HG02798 (cell line): ENCODE measurements around the gene PELO.
"Not testable (repeated sequence)": the region's sequence is repeated elsewhere in the genome, so short reads cannot be mapped to it uniquely, and the experiment has no call there.

Experiments
- ATAC-seq: cut with Tn5 transposase; IDR thresholded peaks from one replicate; pipeline ENCODE4 v1.9.1; 2021; ENCODE audit warnings: mild to moderate bottlenecking; ENCODE audit not compliant: unreplicated experiment, poor library complexity

The PELO gene

DNA sequence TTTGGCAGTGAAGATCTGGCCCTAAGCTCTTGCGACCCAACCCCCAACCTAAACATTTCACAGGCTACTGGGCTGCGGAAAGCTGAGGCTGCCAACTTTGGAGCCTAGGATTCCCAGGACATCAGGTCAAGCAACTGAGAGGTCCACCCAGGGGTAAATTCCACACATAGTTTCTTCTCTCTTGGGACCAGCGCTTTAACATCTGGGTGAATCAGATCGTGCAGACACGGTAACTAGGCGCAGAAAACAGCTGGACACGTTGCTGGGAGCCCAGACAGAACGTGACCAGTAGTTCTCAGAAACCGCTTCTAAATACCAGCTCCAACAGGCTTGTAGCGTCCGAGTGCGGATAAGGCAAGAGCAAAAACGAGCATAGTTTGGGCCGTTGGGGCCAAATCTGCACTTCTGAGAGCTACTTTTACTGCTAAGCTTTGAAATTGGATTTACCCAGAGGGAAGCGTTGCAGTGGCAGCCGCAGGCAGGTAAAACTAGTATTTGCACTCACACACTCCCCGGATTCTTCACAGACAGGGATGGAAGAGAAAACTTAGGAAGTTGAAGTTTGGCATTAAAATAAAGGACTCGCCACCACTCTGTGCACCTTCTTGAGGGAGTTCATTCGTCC is 11.8 kb downstream of the PELO start:
- ATAC-seq: peak; percentile 27

DNA sequence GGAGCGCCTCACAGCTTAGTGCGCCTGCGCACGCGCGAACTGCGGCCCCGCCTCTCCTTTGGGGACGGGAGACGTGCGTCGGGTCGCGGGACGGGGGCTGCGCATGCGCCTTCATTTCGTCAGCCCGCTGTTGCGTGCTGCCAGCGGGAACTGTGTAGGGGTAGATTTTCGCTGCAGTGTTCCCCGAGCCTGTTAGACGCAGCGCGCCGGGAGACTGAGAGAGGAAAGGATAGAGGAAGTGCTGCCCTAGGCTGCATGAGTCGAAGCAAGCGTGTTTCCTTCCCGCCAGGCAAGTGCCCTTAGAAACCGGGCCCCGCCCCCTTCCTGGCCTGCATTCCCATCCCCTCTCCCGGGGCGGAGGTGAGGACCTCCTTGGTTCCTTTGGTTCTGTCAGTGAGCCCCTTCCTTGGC is 12.3 kb downstream of the PELO start:
- peak; percentile 89 for ATAC-seq

DNA sequence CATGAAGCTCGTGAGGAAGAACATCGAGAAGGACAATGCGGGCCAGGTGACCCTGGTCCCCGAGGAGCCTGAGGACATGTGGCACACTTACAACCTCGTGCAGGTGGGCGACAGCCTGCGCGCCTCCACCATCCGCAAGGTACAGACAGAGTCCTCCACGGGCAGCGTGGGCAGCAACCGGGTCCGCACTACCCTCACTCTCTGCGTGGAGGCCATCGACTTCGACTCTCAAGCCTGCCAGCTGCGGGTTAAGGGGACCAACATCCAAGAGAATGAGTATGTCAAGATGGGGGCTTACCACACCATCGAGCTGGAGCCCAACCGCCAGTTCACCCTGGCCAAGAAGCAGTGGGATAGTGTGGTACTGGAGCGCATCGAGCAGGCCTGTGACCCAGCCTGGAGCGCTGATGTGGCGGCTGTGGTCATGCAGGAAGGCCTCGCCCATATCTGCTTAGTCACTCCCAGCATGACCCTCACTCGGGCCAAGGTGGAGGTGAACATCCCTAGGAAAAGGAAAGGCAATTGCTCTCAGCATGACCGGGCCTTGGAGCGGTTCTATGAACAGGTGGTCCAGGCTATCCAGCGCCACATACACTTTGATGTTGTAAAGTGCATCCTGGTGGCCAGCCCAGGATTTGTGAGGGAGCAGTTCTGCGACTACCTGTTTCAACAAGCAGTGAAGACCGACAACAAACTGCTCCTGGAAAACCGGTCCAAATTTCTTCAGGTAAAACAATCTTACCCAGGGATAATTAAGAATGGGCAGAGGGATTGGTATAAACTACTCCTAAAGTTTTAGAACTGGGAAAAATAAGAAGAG is 12.9 kb downstream of the PELO start:
- ATAC-seq: peak; percentile 41

DNA sequence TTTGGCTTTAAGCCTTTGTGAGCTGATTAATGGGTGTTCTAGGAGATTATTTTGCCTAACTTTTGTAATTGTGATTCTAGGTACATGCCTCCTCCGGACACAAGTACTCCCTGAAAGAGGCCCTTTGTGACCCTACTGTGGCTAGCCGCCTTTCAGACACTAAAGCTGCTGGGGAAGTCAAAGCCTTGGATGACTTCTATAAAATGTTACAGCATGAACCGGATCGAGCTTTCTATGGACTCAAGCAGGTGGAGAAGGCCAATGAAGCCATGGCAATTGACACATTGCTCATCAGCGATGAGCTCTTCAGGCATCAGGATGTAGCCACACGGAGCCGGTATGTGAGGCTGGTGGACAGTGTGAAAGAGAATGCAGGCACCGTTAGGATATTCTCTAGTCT is 13.6 kb downstream of the PELO start:
- no peak for ATAC-seq

DNA sequence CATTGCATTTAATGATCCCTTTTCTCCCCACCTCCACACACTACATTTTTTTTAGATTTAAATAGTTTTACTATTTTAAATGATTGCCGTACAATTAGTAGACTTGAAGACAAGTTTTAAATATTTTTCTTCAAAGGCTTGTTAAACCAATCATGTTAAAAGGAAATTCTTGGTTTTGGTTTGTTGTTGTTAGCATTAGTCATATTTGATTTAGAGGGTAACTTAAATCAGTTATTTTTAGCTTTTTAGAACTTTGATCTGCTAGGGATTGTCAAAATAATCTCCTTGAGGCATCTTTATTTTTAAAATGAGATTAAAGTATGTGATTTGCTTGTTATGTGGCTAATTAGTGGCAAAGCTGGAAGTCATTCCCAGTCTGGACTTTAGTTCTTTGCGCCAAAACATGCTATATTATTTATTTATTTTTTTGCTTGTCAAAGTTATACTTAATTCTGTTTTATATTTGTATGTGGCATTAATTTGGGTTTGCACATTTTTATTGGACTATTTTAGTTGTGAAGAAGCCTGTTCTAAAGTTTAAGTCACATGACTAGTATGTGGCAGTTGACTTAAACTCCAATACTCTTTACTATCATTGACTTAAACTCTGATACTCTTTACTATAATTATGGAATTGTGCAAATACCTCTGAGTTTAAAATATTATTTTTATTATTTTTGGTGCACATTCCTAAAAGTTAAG is 14.7 kb downstream of the PELO start:
- ATAC-seq: no peak

DNA sequence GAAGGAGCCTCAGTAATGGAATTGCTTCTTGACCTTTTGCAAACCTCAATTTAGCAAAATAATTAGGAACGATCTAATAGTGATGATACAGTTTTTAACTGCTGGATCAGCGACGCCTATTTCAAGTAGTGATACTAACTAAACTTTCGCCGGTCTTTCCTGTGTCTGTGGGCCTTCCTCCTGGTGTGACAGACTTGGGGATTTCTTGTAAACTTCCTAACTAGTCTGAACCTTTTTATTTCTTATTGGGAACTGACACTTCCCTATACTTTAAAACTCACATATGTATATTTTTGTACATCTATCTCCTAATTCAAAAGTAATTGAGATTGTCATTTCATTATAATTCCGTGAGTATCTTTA is 15.2 kb downstream of the PELO start:
- no peak for ATAC-seq

DNA sequence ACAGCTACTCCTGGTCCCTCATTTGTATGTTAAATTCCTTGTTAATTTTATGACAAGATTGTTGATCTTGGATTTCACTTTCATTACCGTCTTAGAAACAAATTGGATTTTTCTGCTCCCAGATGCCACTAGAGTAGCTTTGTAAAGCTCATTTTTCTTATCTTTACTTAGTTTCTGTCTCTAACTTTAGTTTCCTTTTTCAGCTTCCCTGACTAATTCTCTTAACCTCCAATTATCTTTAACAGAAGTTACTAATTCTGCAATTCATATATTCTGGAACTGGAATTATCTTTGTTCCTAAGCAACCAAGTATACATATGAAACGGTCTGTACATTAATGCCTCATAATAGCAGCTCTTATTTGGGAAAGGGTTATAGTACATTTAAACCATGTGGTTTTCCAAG is 16.7 kb downstream of the PELO start:
- ATAC-seq: no peak

DNA sequence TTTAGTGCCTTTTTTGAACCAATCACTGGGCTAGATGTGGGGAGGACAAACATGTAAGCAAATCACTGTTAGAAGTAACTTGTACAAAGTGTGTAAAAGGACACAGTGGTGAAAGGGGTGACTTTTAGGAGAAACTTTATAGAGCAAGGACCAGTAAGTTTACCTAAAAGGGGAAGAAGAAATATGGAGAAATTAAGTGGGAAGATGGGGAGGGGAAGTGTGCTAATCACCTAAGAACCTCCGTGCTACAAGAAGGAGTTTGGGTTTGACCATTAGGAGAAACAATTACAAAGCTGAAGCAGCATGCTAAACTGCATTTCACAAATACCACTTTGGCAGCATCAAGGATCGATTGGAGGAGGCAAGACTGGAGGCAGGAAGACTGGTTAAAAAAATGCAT is 17.3 kb downstream of the PELO start:
- no peak for ATAC-seq

DNA sequence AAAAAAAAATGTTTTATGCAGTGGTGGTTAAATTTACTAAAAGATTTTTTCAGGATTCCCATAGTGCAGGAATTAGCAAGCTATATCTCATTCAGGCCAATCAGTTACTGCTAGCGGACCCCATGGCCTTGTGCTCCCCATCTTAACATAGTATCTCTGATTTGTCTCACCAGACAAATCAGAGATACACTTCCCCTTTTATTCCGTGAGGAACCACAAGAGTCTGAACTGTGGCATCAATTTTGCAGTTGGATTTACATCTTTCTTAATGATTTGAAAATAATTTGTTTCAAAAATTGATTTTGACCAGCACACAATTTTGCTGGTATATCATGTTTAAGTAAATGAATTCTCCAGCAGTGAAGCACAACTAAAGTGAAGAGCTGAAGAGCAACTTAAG is 17.9 kb downstream of the PELO start:
- ATAC-seq: no peak

DNA sequence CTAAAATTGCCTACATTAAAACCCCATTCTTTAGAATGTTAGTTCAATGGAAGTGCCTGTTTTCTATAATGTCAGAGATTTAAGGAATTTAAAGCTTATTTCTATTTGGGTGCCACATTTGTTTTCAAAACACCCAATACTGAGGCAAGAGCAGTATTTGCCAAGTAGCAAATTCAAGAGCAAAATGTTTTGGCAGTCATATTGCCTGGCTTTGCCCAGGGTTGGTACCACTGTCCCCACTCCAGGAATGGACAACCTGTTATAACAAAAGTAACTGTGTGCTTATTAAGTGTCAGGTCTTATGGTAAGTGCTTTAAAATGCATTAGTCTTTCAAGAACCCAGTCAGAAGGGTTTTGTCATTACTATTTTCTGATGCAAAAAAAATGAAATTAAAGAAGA is 19.3 kb downstream of the PELO start:
- ATAC-seq: no peak

DNA sequence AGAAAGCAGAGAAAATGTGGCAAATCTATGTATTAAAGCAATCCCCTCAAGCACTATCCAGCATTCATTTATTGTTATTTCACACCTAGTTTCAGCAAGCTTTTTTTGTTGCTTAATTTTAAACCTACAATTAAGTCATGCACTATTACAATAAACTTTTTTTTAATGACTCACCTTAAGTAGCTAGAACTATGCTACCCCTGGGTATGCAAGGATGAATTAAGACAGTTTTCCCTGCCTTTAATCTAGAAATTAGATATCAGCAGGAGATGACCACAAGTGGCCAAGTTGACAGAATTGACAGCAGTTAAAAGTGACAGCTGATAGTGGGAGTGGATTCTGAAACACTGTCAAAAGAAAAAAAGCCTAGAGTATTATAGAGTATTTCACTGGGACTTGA is 20.0 kb downstream of the PELO start:
- no peak for ATAC-seq

DNA sequence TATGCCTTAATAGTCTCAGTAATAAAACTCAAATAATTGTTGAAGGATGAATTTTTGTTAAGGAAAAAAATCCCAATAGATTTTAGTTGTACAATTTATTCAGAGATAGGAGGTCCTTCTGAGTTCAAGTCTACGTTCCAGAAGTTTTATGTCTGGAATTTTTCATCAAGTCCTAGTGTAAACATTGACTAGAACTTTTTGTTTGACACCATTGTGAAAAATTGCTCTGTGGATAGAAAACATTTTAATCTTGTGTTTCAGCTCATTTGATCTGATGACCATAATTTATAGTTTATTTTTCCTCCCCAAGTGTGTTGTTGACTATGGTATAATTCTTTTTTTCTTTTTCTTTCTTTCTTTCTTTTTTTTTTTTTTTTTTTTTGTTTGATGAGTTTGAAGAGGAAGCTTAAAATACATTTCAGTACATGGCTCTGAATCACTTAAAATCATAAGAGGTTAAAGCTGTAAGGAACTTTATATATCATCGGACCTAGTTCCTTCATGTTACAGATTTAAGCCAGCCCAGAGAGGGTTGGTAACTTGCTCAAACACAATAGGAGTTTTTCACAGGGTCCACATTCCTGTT is 20.7 kb downstream of the PELO start:
- ATAC-seq: no peak

DNA sequence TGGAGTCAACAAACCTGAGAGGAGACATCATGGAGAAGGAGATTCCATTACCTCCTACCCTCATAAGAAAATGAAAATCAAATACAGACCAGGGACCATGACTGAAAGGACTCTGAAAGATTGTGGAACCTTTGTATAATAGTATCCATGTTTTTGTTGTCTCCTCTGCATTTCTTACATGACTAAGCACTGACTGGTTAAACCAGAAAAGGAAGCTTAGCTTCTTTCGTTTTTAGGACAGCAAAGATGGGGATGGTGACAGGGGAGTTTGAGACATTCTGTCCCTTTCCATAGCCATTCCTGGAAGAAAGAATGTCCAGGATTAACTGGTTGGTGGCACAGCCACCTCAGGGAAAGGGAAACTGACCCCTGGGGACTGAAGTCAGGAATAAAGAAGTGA is 22.2 kb downstream of the PELO start:
- ATAC-seq: no peak

DNA sequence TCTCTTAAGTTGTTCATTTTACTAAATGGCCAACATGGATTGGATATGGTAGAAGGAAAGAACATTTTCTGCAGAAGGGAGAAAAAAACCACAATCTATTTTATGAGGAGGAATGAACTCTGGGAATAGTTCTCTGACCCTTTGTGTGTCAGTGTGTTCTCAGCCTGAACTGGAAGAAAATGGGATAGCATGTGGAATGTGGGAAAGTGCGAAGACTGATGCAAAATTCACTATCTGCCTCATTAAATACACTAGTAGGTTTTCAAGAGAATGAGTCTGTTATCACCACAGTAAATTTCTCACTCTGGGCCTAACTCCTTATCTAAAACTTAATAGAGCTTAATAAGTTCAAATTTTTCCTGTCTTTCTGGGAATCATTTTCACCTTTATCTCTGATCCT is 22.7 kb downstream of the PELO start:
- ATAC-seq: no peak

DNA sequence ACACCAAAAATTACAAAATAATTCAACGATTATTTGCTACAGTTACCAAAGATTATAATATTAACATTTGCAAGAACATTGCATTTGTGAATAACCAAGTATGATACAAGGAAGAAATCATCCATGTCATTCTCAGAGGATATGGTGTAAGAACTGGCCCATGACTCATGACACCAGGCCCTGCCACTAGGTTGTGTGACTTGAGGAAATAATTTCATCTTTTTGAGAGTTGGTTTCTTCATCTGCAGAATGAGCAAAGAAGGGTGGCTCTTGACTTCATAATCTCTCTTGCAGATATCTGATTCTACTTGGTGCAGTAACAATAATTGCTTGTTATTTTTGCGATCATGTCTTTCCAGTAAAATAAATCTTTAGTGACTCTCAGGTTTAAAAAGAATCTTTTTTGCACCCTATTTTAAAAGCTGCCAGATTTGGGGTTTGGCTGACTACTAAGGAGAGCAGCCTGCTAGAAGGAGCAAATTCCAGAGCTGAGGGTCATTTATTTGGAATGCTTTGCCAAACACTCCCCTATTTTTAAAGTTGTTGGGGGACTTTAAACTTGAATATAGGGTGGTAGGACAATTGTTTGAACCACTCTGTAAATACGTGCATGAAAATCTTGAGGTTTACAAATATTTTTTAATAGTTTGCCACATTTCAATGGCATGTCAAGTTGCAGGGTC is 23.5 kb downstream of the PELO start:
- no peak for ATAC-seq

DNA sequence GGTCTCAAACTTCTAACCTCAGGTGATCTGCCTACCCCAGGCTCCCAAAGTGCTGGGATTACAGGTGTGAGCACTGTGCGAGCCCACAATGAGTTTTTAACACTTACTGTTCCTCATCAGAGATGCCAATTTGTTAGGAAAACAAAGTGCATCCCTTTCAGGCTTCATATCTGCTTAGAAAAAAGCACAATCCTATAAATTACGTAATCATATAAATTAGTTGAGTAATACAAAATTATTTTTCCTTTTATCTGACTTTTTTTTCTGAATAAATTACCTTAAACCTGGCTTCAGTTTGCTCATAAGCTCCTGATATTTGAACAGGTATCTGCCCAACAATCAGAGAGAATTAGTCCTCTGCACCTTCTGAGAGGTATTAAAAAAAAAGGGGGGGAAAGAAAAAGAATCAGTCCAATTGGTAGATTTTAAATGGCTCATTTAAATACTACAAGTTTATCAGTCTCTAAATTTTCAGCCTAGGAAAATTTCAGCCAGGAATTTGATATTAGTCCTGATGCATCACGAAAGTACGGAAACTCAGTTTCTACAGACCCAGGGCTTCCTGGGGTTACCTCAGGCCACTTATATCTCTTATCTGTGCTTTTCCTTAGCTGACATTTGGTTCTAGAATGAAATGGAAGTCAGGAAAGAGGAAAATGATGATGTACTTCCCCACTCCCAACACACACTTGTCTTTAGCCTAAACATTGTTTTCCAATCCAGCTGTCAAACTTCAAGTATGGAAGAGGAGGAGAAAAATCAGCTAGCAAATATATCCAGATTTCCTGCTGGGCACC is 26.8 kb downstream of the PELO start:
- ATAC-seq: no peak

DNA sequence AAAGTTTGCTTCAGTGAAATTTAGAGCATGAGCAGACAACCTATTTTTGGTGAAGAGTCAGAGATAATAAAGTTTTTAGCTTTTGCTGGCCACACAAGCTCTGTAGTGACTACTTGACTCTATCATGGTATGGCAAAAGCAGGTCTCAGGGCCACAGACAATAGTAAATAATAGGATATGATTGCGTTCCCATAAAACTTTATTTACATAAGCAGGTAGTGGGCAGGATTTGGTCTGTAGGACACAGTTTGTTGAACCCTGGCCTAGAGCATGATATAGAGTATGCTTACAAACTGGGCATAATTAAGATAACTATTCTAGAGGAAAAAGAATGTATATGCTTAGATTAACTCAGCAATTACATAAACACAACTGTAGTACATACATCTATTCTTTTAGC is 30.1 kb downstream of the PELO start:
- ATAC-seq: no peak

DNA sequence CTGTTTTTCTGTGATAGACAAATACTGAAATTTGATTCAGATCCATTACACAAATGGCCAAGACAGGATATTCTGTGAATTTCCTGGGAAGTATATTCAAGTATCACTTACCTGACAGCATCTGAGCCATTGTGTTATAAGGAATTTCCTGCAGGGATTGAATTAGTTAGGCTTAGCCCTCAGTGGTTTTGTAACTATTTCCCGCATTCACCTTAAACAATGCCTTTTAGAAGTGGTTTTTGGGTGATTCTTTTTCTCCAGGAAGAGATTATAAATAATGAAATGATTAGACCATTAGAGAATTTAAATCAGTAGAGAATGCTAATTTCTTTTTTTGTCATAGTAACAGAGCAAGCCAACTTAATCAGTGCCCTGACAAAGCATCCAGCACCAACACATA is 30.6 kb downstream of the PELO start:
- no peak for ATAC-seq

DNA sequence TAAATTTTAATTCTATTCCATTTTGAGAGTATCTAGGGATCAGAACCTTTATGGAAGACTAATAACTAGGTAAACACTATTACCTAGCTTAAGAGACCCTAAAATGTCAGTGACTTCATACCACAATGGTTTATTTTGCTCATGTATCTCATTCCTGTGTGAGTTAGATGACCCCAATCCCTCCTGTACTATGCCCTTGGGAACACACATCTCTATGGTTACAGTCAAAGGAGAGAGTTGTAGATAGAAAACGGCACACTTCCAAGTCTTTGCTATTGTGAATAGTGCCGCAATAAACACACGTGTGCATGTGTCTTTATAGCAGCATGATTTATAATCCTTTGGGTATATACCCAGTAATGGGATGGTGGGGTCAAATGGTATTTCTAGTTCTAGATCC is 31.1 kb downstream of the PELO start:
- ATAC-seq: not testable (repeated sequence)

DNA sequence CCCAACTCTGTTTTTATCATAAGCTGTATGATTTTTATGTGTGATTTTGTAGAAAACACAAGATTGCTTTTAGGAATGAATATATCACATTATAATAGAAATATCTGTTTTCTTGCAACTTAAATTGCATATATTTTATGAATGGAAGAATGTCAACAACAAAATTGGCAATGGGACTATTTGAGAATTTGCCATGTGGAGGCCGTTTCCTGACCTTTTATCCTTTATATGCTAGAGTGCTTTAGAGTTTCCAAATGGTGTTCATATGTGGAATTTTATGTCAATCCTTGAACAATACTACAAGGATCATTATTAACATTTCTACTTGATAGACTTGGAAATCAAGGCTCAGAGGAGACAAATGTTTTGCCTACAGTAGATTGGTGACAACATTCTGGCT is 34.2 kb downstream of the PELO start:
- ATAC-seq: no peak
